ENCODE data around the gene DCDC2B. TPM values are rescaled to one million over a fixed set of nuclear protein-coding genes. Genes with fewer than 3 reads are reported as not detected.
A peak's percentile ranks its signal among the peaks of the same experiment; 100 is the strongest.

DCDC2B gene
- total RNA-seq, 1 experiment from 2014 or later = not detected

DNA sequence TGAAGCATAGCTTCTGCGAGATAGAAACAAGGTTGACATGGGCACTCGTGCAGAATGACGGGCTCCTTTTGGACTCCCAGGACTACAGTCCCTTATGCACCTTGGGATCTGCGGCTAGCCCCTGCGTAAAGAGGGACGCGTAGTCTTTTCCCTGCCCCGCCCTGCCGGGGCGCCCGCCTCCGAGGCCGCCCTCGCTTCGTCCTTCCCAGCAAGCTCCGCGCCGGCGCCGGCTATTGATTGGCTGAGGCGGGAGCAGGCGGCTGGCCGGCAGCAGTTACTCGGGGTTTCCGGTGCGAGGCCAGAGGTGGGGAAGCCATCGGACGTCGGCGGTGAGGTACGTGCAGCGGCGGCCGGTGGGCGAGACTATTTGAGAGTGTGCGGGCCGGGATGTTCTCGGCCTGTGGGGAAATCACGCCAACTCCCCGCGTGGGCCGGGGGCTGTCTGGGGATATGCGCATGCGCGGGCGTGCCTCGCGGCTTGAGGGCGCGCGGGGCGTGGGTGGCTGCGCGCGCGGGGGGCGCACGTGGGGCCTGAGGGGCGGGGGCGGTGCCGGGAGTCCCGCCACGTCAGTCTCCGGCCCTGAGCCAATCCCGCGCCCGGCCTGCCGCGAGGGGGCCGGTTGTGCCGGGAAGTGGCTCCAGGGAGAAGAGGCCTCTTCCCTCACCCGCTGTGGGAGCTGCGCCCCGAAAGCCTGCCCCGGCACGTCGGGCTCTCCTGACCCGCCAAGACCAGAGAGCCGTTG is 29.3 kb upstream of the DCDC2B start, which contains the start of gene TXLNA:
Gene TXLNA, plus strand, starts transcription at position 233 of the 743 bp plus-strand sequence. CDS start 671 bp downstream, outside the sequence.
- no peak within 1 kb of the TSS for H2BK120ac ChIP-seq (ENCODE audit: low read depth, low read length, poor library complexity, severe bottlenecking)
- Mint-ChIP-seq H3K27ac (peak within 1 kb of the TSS; percentile 96 to 98 (median 97)), H3K4me1 (peaks cover 28 to 33% of the 10 kb centered on the region in 2 experiments), H3K36me3 (ENCODE audit: insufficient read depth in 1 of 3, low read depth in 3 of 3) (peaks cover 28 to 54% (median 39%) of the 10 kb centered on the region in 3 experiments), H3K27me3 (ENCODE audit: low read depth) (no peaks in the 10 kb centered on the region), H3K4me3 (peak within 1 kb of the TSS; percentile 92), H3K9me3 (no peaks in the 10 kb centered on the region)
- TF ChIP-seq, protein P1, sequence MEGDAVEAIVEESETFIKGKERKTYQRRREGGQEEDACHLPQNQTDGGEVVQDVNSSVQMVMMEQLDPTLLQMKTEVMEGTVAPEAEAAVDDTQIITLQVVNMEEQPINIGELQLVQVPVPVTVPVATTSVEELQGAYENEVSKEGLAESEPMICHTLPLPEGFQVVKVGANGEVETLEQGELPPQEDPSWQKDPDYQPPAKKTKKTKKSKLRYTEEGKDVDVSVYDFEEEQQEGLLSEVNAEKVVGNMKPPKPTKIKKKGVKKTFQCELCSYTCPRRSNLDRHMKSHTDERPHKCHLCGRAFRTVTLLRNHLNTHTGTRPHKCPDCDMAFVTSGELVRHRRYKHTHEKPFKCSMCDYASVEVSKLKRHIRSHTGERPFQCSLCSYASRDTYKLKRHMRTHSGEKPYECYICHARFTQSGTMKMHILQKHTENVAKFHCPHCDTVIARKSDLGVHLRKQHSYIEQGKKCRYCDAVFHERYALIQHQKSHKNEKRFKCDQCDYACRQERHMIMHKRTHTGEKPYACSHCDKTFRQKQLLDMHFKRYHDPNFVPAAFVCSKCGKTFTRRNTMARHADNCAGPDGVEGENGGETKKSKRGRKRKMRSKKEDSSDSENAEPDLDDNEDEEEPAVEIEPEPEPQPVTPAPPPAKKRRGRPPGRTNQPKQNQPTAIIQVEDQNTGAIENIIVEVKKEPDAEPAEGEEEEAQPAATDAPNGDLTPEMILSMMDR (conservative IDR thresholded peaks at IDR 0.05) = no peak
- no peak within 1 kb of the TSS for H3T11ph ChIP-seq (ENCODE audit: low read length)
- peak within 1 kb of the TSS; percentile 33 for H3K14ac ChIP-seq (ENCODE audit: insufficient read depth, low read length)
- H3K4ac ChIP-seq (ENCODE audit: low read depth, low read length) = no peak within 1 kb of the TSS
- H4K20me1 ChIP-seq (ENCODE audit: control insufficient read depth, insufficient read depth, insufficient read length) = no peaks in the 10 kb centered on the region
- H3K9ac ChIP-seq (ENCODE audit: extremely low read depth, insufficient read length, low read length) = peak within 1 kb of the TSS; percentile 64
- H3K56ac ChIP-seq (ENCODE audit: insufficient read length, low read depth, low read length) = no peak within 1 kb of the TSS
- peaks cover 6% of the 10 kb centered on the region for H3K79me1 ChIP-seq (ENCODE audit: insufficient read depth, low read depth, low read length, poor library complexity, severe bottlenecking)
- H4K8ac ChIP-seq (replicated peaks; ENCODE audit: insufficient read length, low read depth, low read length) = no peak within 1 kb of the TSS
- no peak within 1 kb of the TSS for H4K5ac ChIP-seq (ENCODE audit: insufficient read length, low read depth, low read length)
- H2BK5ac ChIP-seq (ENCODE audit: insufficient read length, low read length) = no peak within 1 kb of the TSS
- H3K23ac ChIP-seq (ENCODE audit: insufficient read length, low read depth, low read length) = no peak within 1 kb of the TSS
- H3K18ac ChIP-seq (ENCODE audit: insufficient read length, low read depth, low read length) = peak within 1 kb of the TSS; percentile 20
- no peak within 1 kb of the TSS for H2BK15ac ChIP-seq (ENCODE audit: low read depth, low read length)
- no peaks in the 10 kb centered on the region for H3K9me3 ChIP-seq (ENCODE audit: control insufficient read depth, low read depth, low read length)
- no peaks in the 10 kb centered on the region for H3K27me3 ChIP-seq (ENCODE audit: insufficient read depth, low read length)
- no peak within 1 kb of the TSS for H2AFZ ChIP-seq (ENCODE audit: low read length)
- H3K4me1 ChIP-seq (ENCODE audit: insufficient read depth, low read length) = peaks cover 6% of the 10 kb centered on the region
- H2BK20ac ChIP-seq (ENCODE audit: low read depth, low read length, poor library complexity, severe bottlenecking) = no peak within 1 kb of the TSS
- WGBS (ENCODE audit: extremely low coverage, insufficient read length, low lambda C conversion rate) = no CpG with 5 or more reads among the region's 79 CpGs
- peak within 1 kb of the TSS; percentile 77 for H3K4me2 ChIP-seq (ENCODE audit: insufficient read depth, insufficient read length, low read length)
- no peak within 1 kb of the TSS for H3K27ac ChIP-seq (ENCODE audit: insufficient read length, low read depth, low read length)
- peak; percentile 97 for DNase-seq
- H2AK5ac ChIP-seq (ENCODE audit: insufficient read length, low read length) = no peak within 1 kb of the TSS
- H4K91ac ChIP-seq (ENCODE audit: insufficient read length, low read depth, low read length) = no peak within 1 kb of the TSS
- H3K23me2 ChIP-seq (ENCODE audit: insufficient read length, low read depth, low read length, poor library complexity, severe bottlenecking) = peaks cover 7% of the 10 kb centered on the region
- no peak within 1 kb of the TSS for H2BK12ac ChIP-seq (ENCODE audit: insufficient read length, low read depth, low read length)
- H3K79me2 ChIP-seq (ENCODE audit: insufficient read depth, low read length) = peaks cover 4% of the 10 kb centered on the region; the same call in 1 of the 2 replicates
